ENCODE data around the gene CDH4. TPM values are rescaled to one million over a fixed set of nuclear protein-coding genes. Genes with fewer than 3 reads are reported as not detected.

Gene CDH4
- total and polyA plus RNA-seq, 2 of the 8 experiments (the other 6 are each of a cell fraction or from before 2014, with no cell fraction given), result 4.3 to 7.9 TPM

DNA sequence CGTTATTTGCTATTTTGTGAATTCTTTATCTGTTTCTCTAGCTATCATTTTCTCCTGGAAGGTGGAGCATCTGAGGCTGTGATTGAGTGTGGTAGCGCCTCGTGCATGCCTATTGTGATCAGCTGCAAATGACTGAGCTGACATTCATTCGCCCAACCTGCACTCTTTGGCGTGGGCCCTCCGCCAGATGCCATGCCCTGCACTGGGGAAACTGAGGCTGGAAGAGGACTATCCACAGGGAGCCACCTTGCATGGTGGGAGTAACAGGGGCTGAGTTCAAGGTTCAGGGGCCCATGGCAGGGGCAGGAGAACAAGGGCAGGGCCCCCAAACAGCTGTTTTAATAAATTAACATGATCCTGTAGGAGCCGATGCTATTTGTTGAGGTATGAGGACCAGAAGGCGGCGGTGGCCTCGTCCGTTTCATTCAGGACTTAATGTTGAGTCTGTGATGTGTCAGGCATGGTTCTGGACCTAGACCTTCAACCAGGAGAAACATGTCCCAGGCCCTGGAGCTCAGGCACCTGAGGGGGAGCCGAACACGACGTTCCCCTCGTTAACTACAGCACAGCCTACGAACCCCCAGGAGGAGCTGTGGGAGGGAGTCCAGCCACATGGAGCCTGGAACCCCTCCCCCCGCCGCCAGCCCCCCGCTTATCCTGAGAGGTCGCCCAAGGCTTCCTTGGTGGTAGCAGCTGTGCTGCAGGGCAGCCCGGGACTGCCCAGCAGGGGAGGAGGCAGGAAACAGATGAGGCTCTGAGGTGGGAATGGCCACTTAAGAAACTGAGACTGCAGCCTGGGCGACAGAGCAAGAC is 242.9 kb downstream of the CDH4 start:
- Histone ChIP-seq H3K18ac (ENCODE audit: extremely low read depth, low read length) (no peak overlapping the region), H4K8ac (ENCODE audit: extremely low read depth, insufficient read depth, low read length) (no peak overlapping the region; the same call in 1 of the 2 replicates), H3K4me3 (ENCODE audit: extremely low read depth in 1 of 4, insufficient read depth in 2 of 4, low read depth in 3 of 4, low read length in 4 of 4) (no peak overlapping the region), H3K4me2 (ENCODE audit: insufficient read depth in 1 of 2, low read depth in 2 of 2, low read length in 2 of 2) (no peak overlapping the region), H2BK120ac (replicated peaks; ENCODE audit: low read depth, low read length) (no peak overlapping the region), H2AFZ (ENCODE audit: low read length) (no peak overlapping the region), H4K91ac (replicated peaks; ENCODE audit: insufficient read length, low read length) (peak overlapping the region; percentile 11), H3K79me2 (ENCODE audit: control insufficient read depth in 1 of 2, insufficient read depth in 2 of 2, low read length in 2 of 2) (peaks cover 0 to 4% of the 10 kb centered on the region in 2 experiments; a peak in 1 of 4 replicates), H2AK5ac (ENCODE audit: low read depth, low read length) (no peak overlapping the region), H3K14ac (ENCODE audit: insufficient read length) (no peak overlapping the region), H3K4ac (replicated peaks; ENCODE audit: insufficient read length, low read depth, low read length) (no peak overlapping the region), H2BK20ac (ENCODE audit: low read length) (no peak overlapping the region), H2BK5ac (ENCODE audit: low read depth, low read length) (0 out of 2 replicates have a peak overlapping the region, but pooled peaks have one; percentile 30), H3K27me3 (replicated peaks in 1 of 4; ENCODE audit: control insufficient read depth in 3 of 4, extremely low read depth in 1 of 4, insufficient read depth in 3 of 4, low read length in 3 of 4) (peaks cover 0 to 2% (median under 1%) of the 10 kb centered on the region in 4 experiments; a peak in 1 of 7 replicates), H3K4me1 (replicated peaks in 1 of 4; ENCODE audit: control insufficient read depth in 3 of 4, insufficient read depth in 4 of 4, low read length in 3 of 4) (peaks cover 3 to 28% (median 7%) of the 10 kb centered on the region in 4 experiments; a peak in 5 of 7 replicates), H4K5ac (ENCODE audit: insufficient read length, low read depth, low read length) (no peak overlapping the region), H4K20me1 (replicated peaks in 1 of 2; ENCODE audit: control insufficient read depth in 1 of 2, insufficient read depth in 2 of 2, low read length in 2 of 2) (no peaks in the 10 kb centered on the region), H3K9ac (replicated peaks in 1 of 4; ENCODE audit: extremely low read depth in 1 of 4, low read depth in 3 of 4, low read length in 3 of 4) (no peak overlapping the region), H3K23ac (ENCODE audit: insufficient read length) (no peak overlapping the region), H2BK12ac (ENCODE audit: low read depth, low read length) (peak overlapping the region; percentile 40; the same call in 1 of the 2 replicates), H3K9me3 (ENCODE audit: insufficient read depth in 2 of 2, low read depth in 1 of 2, low read length in 1 of 2) (no peaks in the 10 kb centered on the region), H3K23me2 (ENCODE audit: low read depth, low read length) (peaks cover 11% of the 10 kb centered on the region), H2BK15ac (ENCODE audit: low read length) (no peak overlapping the region), H3K56ac (replicated peaks; ENCODE audit: insufficient read length, low read depth, low read length) (no peak overlapping the region), H3K27ac (ENCODE audit: low read depth, low read length) (no peak overlapping the region), H3K36me3 (ENCODE audit: control insufficient read depth in 2 of 4, insufficient read depth in 4 of 4, low read length in 3 of 4) (no peaks in the 10 kb centered on the region), H3K79me1 (ENCODE audit: low read depth, low read length) (no peaks in the 10 kb centered on the region)
- FAIRE-seq (no peak), DNase-seq (ENCODE audit: low read depth in 1 of 2, low spot score in 2 of 2) (no peak)
- ChIA-PET POLR2A (ENCODE audit: partially characterized antibody) (interaction anchor here (1.2 to 2.3 kb wide), 2 partner anchors 29 to 58 kb away, joined by 3 to 5 read pairs; no protein-coding TSS in a partner anchor), CTCF (ENCODE audit: partially characterized antibody) (interaction anchor here (1.4 to 1.6 kb wide), 2 partner anchors 17 to 20 kb away, joined by 4 to 5 read pairs; no protein-coding TSS in a partner anchor)
- WGBS, 2 experiments (ENCODE audit: extremely low coverage in 1 of 2, insufficient coverage in 1 of 2, insufficient read length in 1 of 2, insufficient replicate concordance in 2 of 2, low coverage in 1 of 2, low lambda C conversion rate in 2 of 2, missing lambda C conversion rate in 1 of 2), result 82% methylated on average over 18 of the region's 22 CpGs; no CpG with 5 or more reads in 1 of the 2 experiments
- TF ChIP-seq RFX5 (IDR thresholded peaks at IDR 0.05; ENCODE audit: borderline replicate concordance, low read depth, low read length), result no peak
- TF ChIP-seq, protein P1, sequence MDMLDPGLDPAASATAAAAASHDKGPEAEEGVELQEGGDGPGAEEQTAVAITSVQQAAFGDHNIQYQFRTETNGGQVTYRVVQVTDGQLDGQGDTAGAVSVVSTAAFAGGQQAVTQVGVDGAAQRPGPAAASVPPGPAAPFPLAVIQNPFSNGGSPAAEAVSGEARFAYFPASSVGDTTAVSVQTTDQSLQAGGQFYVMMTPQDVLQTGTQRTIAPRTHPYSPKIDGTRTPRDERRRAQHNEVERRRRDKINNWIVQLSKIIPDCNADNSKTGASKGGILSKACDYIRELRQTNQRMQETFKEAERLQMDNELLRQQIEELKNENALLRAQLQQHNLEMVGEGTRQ (IDR thresholded peaks at IDR 0.05; ENCODE audit: low read length), result no peak
- TF ChIP-seq BACH1 (IDR thresholded peaks at IDR 0.05; ENCODE audit: low read length), result no peak
- no peak for TF ChIP-seq SP2 (IDR thresholded peaks at IDR 0.05; ENCODE audit: low read length)
- TF ChIP-seq CEBPB (IDR thresholded peaks at IDR 0.05; ENCODE audit: low read depth, low read length), result no peak
- TF ChIP-seq TCF12 (IDR thresholded peaks at IDR 0.05; ENCODE audit: low read depth, low read length), result no peak

Data from H1 (cell line).